K562 (cell line): ENCODE data around the gene PAIP1. TPM values are rescaled to one million over a fixed set of nuclear protein-coding genes. Genes with fewer than 3 reads are reported as not detected.

Source experiments
- ARID4B ChIP-seq: sonication (generic); formaldehyde crosslinking; IDR thresholded peaks from 2 replicates; pipeline ENCODE4 v1.8.0; 2022; ENCODE audit warnings: mild to moderate bottlenecking, missing genetic modification reagents
- CREB5 ChIP-seq: fragments of 250-450 bp; sonication (Bioruptor Pico); IDR thresholded peaks from 2 replicates; pipeline ENCODE4 v1.5.0; 2020; ENCODE audit warnings: mild to moderate bottlenecking
- HCFC1 ChIP-seq: IDR thresholded peaks from 2 replicates; pipeline ENCODE4 v1.6.1; 2012; ENCODE audit warnings: low read depth, low read length, improper control_type of control experiment
- MCM2 ChIP-seq: fragments of 450-650 bp; IDR thresholded peaks from 2 replicates; pipeline ENCODE4 v1.6.1; 2017; ENCODE audit warnings: low read depth, mild to moderate bottlenecking
- POLR3A ChIP-seq: IDR thresholded peaks from 2 replicates; pipeline ENCODE4 v1.6.1; 2011; ENCODE audit warnings: borderline replicate concordance, mild to moderate bottlenecking, moderate library complexity; ENCODE audit not compliant: insufficient read length, insufficient read depth; ENCODE audit errors: extremely low read depth
- TAF1 ChIP-seq: IDR thresholded peaks from 2 replicates; pipeline ENCODE4 v1.6.1; 2011; ENCODE audit warnings: mild to moderate bottlenecking, low read length, moderate library complexity; ENCODE audit not compliant: insufficient read depth, control insufficient read depth, severe bottlenecking; ENCODE audit errors: extremely low read depth
- TBP ChIP-seq: optimal IDR thresholded peaks from 2 replicates; pipeline ENCODE3; 2011; ENCODE audit warnings: low read depth, low read length, improper control_type of control experiment
- TGIF2 ChIP-seq: sonication (generic); formaldehyde crosslinking; IDR thresholded peaks from 2 replicates; pipeline ENCODE4 v1.8.1; 2022; ENCODE audit warnings: mild to moderate bottlenecking, missing genetic modification reagents, moderate library complexity
- ZFP36 ChIP-seq: fragments of 150-350 bp; IDR thresholded peaks from 2 replicates; pipeline ENCODE4 v1.6.1; 2018; ENCODE audit warnings: low read length, low read depth; ENCODE audit not compliant: partially characterized antibody
- ZMIZ1 ChIP-seq, 2 experiments: fragments of 150-350 bp in 1 of 2; IDR thresholded peaks; 2 replicates each; pipeline ENCODE4 v1.6.1; 2012 to 2016; ENCODE audit warnings: low read depth in 2 of 2, low read length in 2 of 2, mild to moderate bottlenecking in 1 of 2, moderate library complexity in 1 of 2
- ZNF184 ChIP-seq: sonication (generic); formaldehyde crosslinking; IDR thresholded peaks from 2 replicates; pipeline ENCODE4 v1.5.0; 2020; ENCODE audit warnings: missing genetic modification reagents
- ZNF280A ChIP-seq: fragments of 450-650 bp; IDR thresholded peaks from 2 replicates; pipeline ENCODE4 v1.6.1; 2018; ENCODE audit warnings: mild to moderate bottlenecking, low read depth; ENCODE audit not compliant: partially characterized antibody
- ZNF431 ChIP-seq: sonication (generic); formaldehyde crosslinking; IDR thresholded peaks from 2 replicates; pipeline ENCODE4 v1.8.0; 2022; ENCODE audit warnings: mild to moderate bottlenecking, missing genetic modification reagents
- ZNF584 ChIP-seq: fragments of 200-800 bp; sonication (Bioruptor generic); IDR thresholded peaks from 2 replicates; pipeline ENCODE4 v1.6.1; 2016; ENCODE audit warnings: low read depth, mild to moderate bottlenecking, missing genetic modification characterization, missing compliant biosample characterization
- ZNF668 ChIP-seq: fragments of 250-450 bp; sonication (Bioruptor Pico); IDR thresholded peaks from 2 replicates; pipeline ENCODE4 v1.8.0; 2022; ENCODE audit warnings: mild to moderate bottlenecking, inconsistent platforms
- polyA plus RNA-seq, 8 experiments: library from polyadenylated mRNA; depleted of rRNA in 4 of 8; stranded (reverse) in 5 of 8; unstranded in 3 of 8; fragments of >200 nt; fragmentation: Nextera tagmentation in 2 of 8; fragmentation: Illumina TruSeq in 1 of 8; extraction: Ambion mirVana in 2 of 8; extraction: Trizol in 1 of 8; gene quantifications; 2 replicates each; pipeline versions ENCODE4 v1.2.1 to v1.2.3, GENCODE V29; 2011 to 2014; ENCODE audit warnings: inconsistent platforms in 1 of 8, missing spikeins in 1 of 8
- total RNA-seq, 7 experiments: library from RNA; depleted of rRNA in 6 of 7; stranded (reverse); fragments of >200 nt in 6 of 7; fragmentation: Illumina TruSeq in 2 of 7; extraction: Trizol in 2 of 7; gene quantifications; 2 replicates each; pipeline versions ENCODE4 v1.2.1 to v1.2.3, GENCODE V29; 2011 to 2021; ENCODE audit warnings: low replicate concordance in 1 of 7

PAIP1 gene
- total and polyA plus RNA-seq, 9 of the 15 experiments (the other 6 are each of a cell fraction or from before 2014, with no cell fraction given) = 51.7 to 181 (median 102) TPM

- TF ChIP-seq TAF1 (no peak), ZNF184 (CRISPR knock-in tag) (no peak), TGIF2 (CRISPR knock-in tag) (no peak), ZNF584 (no peak), CREB5 (CRISPR knock-in tag) (no peak; the same call in 1 of the 2 replicates), ZNF431 (CRISPR knock-in tag) (peak; percentile 67; the same call in 1 of the 2 replicates), TBP (no peak), POLR3A (no peak), ZNF668 (CRISPR knock-in tag) (no peak), ARID4B (peak; percentile 6; the same call in 1 of the 2 replicates), ZNF280A (no peak), MCM2 (no peak), HCFC1 (no peak), ZFP36 (no peak), ZMIZ1 (IDR thresholded peaks at IDR 0.05; ENCODE audit: low read depth in 2 of 2, low read length in 2 of 2) (no peak; a peak in 1 of 4 replicates)
Measured at GRCh38 chr5:43484106-43484849, 72.6 kb downstream of the PAIP1 start (continued).
